SU-DHL-6 (cell line): ENCODE results near the gene ARHGEF28.

ENCODE experiments used
- H2AFZ ChIP-seq: fragments of 200-600 bp; sonication (generic); 2 replicates; pipeline ENCODE4 v1.6.1; 2014; ENCODE audit warnings: low read depth, mild to moderate bottlenecking, moderate library complexity, mixed read lengths, antibody characterized with exemption, low read length; ENCODE audit not compliant: severe bottlenecking
- H3F3A ChIP-seq: fragments of 200-600 bp; shearing (Covaris generic); 2 replicates; pipeline ENCODE4 v1.6.0; 2016; ENCODE audit warnings: antibody characterized with exemption, mild to moderate bottlenecking; ENCODE audit not compliant: insufficient read depth
- H3K27ac ChIP-seq: fragments of 200-600 bp; sonication (generic); 2 replicates; pipeline ENCODE4 v1.5.1; 2016; ENCODE audit warnings: low read depth, mild to moderate bottlenecking, low read length, moderate library complexity, mixed read lengths
- H3K27me3 ChIP-seq: fragments of 200-600 bp; sonication (generic), shearing (Covaris generic); 2 replicates; pipeline ENCODE4 v1.6.0; 2014; ENCODE audit warnings: mild to moderate bottlenecking, low read length
- H3K36me3 ChIP-seq: fragments of 200-600 bp; sonication (generic); 2 replicates; pipeline ENCODE4 v1.6.1; 2014; ENCODE audit warnings: mild to moderate bottlenecking, low read length, mixed read lengths
- H3K4me2 ChIP-seq: fragments of 300-600, 200-600 bp; shearing (Covaris generic), sonication (generic); 2 replicates; pipeline ENCODE4 v1.6.0; 2014; ENCODE audit warnings: low read length, low read depth, mild to moderate bottlenecking; ENCODE audit not compliant: poor library complexity, severe bottlenecking
- H3K4me3 ChIP-seq: fragments of 200-600 bp; sonication (generic); 2 replicates; pipeline ENCODE4 v1.5.1; 2014; ENCODE audit warnings: antibody characterized with exemption, low read length, mild to moderate bottlenecking, mixed read lengths; ENCODE audit not compliant: insufficient read depth, poor library complexity, severe bottlenecking
- H3K79me2 ChIP-seq: fragments of 200-600 bp; sonication (generic); 2 replicates; pipeline ENCODE4 v1.6.1; 2014; ENCODE audit warnings: mild to moderate bottlenecking, low read length, moderate library complexity; ENCODE audit not compliant: insufficient read depth
- H3K9ac ChIP-seq: fragments of 200-600 bp; sonication (generic); 2 replicates; pipeline ENCODE4 v1.7.0; 2014; ENCODE audit warnings: mild to moderate bottlenecking, low read length
- H3K9me2 ChIP-seq: fragments of 200-600 bp; sonication (generic); replicated peaks from 2 replicates; pipeline ENCODE4 v1.6.1; 2014; ENCODE audit warnings: low read length; ENCODE audit not compliant: insufficient read depth
- H3K9me3 ChIP-seq: fragments of 200-600 bp; sonication (generic); 2 replicates; pipeline ENCODE4 v1.6.1; 2014; ENCODE audit warnings: low read length, mixed read lengths; ENCODE audit not compliant: insufficient read depth
- H4K20me1 ChIP-seq: fragments of 200-600 bp; sonication (generic); 2 replicates; pipeline ENCODE4 v1.6.1; 2014; ENCODE audit warnings: low read depth, mild to moderate bottlenecking, antibody characterized with exemption, low read length, moderate library complexity, mixed read lengths
- EZH2phosphoT487 ChIP-seq: fragments of 200-600 bp; sonication (generic), shearing (Covaris generic); conservative IDR thresholded peaks from 2 replicates; pipeline ENCODE4 v1.6.1; 2018; ENCODE audit warnings: mild to moderate bottlenecking, antibody characterized with exemption, low read length, moderate library complexity, mixed read lengths
- TF ChIP-seq, protein P1 (sequence below): fragments of 200-600 bp; sonication (generic); IDR thresholded peaks from one replicate; pipeline ENCODE4 v1.5.1; 2017; ENCODE audit warnings: antibody characterized with exemption, mild to moderate bottlenecking, low read length, moderate library complexity; ENCODE audit not compliant: insufficient read depth, poor library complexity, severe bottlenecking

Gene ARHGEF28

DNA sequence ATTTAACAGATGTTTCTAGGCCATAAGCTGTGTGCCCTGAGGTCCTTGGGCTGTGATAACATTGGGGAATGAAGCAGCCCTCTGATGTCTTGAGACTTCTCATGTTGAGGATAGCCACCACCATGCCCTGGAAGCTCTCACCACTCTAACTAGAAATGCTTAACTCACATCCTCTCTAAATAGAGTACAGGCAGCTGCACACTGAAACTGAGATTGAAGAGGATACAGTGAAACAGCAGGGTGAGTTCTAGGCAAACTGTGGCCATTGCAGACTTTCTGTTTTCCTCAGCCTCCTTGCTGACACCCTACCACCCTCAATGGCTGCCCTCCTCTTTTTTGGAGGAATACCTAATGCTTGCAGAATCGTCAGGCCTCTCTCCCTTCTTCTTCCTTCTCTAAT lies 38.1 kb upstream of the ARHGEF28 start:
- Histone ChIP-seq H3K27ac (no peak overlapping the region), H3K9me2 (no peaks in the 10 kb centered on the region), H2AFZ (no peak overlapping the region), H3K27me3 (no peaks in the 10 kb centered on the region), H4K20me1 (no peaks in the 10 kb centered on the region), H3K4me2 (no peak overlapping the region), H3K36me3 (no peaks in the 10 kb centered on the region), H3K4me3 (no peak overlapping the region), H3K9ac (no peak overlapping the region), H3F3A (no peaks in the 10 kb centered on the region), H3K9me3 (no peaks in the 10 kb centered on the region), H3K79me2 (no peaks in the 10 kb centered on the region)
- TF ChIP-seq, protein P1, sequence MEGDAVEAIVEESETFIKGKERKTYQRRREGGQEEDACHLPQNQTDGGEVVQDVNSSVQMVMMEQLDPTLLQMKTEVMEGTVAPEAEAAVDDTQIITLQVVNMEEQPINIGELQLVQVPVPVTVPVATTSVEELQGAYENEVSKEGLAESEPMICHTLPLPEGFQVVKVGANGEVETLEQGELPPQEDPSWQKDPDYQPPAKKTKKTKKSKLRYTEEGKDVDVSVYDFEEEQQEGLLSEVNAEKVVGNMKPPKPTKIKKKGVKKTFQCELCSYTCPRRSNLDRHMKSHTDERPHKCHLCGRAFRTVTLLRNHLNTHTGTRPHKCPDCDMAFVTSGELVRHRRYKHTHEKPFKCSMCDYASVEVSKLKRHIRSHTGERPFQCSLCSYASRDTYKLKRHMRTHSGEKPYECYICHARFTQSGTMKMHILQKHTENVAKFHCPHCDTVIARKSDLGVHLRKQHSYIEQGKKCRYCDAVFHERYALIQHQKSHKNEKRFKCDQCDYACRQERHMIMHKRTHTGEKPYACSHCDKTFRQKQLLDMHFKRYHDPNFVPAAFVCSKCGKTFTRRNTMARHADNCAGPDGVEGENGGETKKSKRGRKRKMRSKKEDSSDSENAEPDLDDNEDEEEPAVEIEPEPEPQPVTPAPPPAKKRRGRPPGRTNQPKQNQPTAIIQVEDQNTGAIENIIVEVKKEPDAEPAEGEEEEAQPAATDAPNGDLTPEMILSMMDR, result no peak
- no peak for TF ChIP-seq EZH2phosphoT487

DNA sequence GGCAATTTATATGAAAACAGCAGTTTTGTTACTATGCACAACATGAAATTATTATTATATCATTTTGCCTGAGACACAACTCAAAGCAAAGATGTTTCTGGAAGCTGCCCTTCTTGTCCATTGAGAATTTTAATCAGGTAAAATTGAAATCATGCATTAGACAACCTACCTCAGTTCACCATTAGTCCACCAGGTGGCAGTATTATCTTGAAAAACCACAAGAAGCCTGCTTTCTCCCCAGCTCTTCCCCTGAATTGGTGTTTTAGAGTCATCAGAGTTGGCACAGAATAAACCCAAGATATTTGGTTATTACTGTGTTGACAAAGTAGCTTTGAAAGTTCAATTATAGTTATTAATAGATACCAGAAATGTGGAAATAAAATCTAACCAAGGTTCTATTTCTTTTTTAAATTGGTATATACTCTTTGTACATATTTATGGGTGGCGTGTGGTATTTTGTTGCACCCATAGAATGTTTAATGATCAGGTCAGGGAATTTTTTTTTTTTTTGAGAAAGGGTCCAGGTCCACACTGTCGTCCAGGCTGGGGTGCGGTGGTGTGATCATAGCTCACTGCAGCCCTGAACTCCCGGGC lies 34.8 kb upstream of the ARHGEF28 start:
- no peaks in the 10 kb centered on the region for H3K36me3 ChIP-seq
- no peak for TF ChIP-seq EZH2phosphoT487
- TF ChIP-seq, protein P1, result peak; percentile 41

DNA sequence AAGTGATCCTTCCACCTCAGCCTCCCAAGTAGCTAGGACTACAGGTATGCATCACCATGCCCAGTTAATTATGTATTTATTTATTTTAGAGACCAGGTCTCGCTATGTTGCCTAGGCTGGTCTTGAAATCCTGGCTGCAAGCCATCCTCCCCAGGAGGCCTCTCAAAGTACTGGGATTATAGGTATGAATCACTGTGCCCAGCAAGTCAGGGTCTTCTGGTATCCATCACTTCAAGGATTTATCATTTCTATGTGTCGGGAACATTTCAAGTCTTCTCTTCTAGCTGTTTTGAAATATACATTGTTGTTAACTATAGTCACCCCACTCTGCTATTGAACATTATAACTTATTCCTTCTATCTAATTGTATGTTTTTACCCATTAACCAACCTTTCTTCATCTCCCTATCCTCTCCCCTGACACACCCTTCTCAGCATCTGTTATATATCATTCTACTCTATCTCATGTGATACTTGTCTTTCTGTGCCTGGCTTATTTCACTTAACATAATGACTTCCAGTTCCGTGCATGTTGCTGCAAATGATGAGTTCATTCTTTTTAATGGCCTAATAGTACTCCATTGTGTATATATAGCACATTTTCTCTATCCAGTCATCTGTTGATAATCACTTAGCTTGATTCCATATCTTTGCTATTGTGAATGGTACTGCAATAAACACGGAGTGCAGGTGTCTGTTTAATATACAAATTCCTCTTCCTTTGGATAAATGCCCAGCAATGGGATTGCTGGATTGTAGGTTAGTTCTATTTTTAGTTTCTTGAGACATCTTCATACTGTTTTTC lies 34.1 kb upstream of the ARHGEF28 start:
- Histone ChIP-seq H3K27ac (no peak overlapping the region), H3K27me3 (no peaks in the 10 kb centered on the region), H3K9me3 (no peaks in the 10 kb centered on the region), H3K4me3 (no peak overlapping the region), H2AFZ (no peak overlapping the region), H4K20me1 (no peaks in the 10 kb centered on the region), H3K36me3 (no peaks in the 10 kb centered on the region), H3K9ac (no peak overlapping the region), H3K79me2 (no peaks in the 10 kb centered on the region), H3F3A (no peaks in the 10 kb centered on the region), H3K4me2 (no peak overlapping the region), H3K9me2 (no peaks in the 10 kb centered on the region)
- TF ChIP-seq, protein P1, result no peak
- TF ChIP-seq EZH2phosphoT487, result no peak

More for the DNA sequence above, 34.8 kb upstream of the ARHGEF28 start:
- H3K4me3 ChIP-seq, result no peak overlapping the region
- no peak overlapping the region for H3K9ac ChIP-seq
- H3K9me2 ChIP-seq, result no peaks in the 10 kb centered on the region
- H3K79me2 ChIP-seq, result no peaks in the 10 kb centered on the region
- no peaks in the 10 kb centered on the region for H3K9me3 ChIP-seq
- no peaks in the 10 kb centered on the region for H3F3A ChIP-seq
- H3K4me2 ChIP-seq, result no peak overlapping the region
- H3K27ac ChIP-seq, result no peak overlapping the region
- H4K20me1 ChIP-seq, result no peaks in the 10 kb centered on the region
- H3K27me3 ChIP-seq, result no peaks in the 10 kb centered on the region
- H2AFZ ChIP-seq, result no peak overlapping the region
